Nephron (organoid): ENCODE measurements around the gene PLA2G10.
"Not testable (repeated sequence)": the region's sequence is repeated elsewhere in the genome, so short reads cannot be mapped to it uniquely, and the experiment has no call there.

Source experiments
- H3K27ac Mint-ChIP-seq, 3 experiments: 2 replicates each; pipeline ENCODE4 v1.8.0; 2020; ENCODE audit warnings: mixed read lengths in 3 of 3, mild to moderate bottlenecking in 2 of 3, moderate library complexity in 1 of 3
- H3K27me3 Mint-ChIP-seq: 2 replicates; pipeline ENCODE4 v1.8.0; 2021; ENCODE audit warnings: low read depth, mild to moderate bottlenecking, moderate library complexity, mixed read lengths
- H3K36me3 Mint-ChIP-seq: 2 replicates; pipeline ENCODE4 v1.8.0; 2020; ENCODE audit warnings: low read depth, mixed read lengths
- H3K4me1 Mint-ChIP-seq: 2 replicates; pipeline ENCODE4 v1.8.0; 2020; ENCODE audit warnings: mixed read lengths
- H3K4me3 Mint-ChIP-seq, 3 experiments: 2 replicates each; pipeline ENCODE4 v1.8.0; 2020; ENCODE audit warnings: mild to moderate bottlenecking in 3 of 3, mixed read lengths in 3 of 3, moderate library complexity in 2 of 3
- H3K9me3 Mint-ChIP-seq: 2 replicates; pipeline ENCODE4 v1.8.0; 2020; ENCODE audit warnings: mixed read lengths
- TF ChIP-seq, protein P1 (sequence below), 3 experiments: fragments of 200-600 bp; sonication (generic); IDR thresholded peaks; one replicate each; pipeline ENCODE4 v1.5.0; 2021; ENCODE audit warnings: antibody characterized with exemption in 3 of 3; ENCODE audit not compliant: unreplicated experiment in 3 of 3

PLA2G10 gene

DNA sequence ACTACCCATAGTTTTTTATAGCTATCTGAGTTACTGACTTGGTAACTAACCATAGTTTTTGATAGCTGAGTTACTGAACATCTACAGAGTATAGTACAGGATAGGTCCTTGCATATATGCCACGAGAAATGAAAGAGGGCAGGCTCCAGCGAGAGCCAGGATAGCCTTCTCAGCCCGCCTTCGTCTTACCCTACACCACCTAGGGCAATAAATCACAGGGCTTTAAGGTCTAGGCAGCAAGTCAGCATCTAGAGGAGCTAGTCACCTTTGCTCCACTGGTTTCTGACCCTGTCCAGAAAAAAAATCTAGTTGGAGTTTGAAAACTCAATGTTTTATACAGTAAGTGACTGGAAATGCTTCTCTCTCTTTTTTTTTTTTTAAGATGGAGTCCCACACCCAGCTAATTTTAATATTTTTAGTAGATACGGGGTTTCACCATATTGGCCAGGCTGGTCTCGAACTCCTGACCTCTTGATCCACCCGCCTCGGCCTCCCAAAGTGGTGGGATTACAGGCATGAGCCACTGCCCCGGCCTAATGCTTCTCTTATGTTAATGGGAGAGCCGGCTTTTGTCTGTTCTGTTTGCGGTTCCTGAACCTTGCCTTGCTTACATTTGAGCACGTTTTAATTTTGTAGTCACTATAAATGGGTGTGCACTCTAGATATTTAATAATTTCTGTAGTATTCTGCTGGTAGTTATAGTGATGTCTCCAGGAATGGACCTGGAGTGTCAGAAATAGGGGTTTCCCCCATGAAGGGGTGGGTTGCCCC lies 58.5 kb downstream of the PLA2G10 start:
- peaks cover 7% of the 10 kb centered on the region for H3K36me3 Mint-ChIP-seq
- TF ChIP-seq, protein P1, sequence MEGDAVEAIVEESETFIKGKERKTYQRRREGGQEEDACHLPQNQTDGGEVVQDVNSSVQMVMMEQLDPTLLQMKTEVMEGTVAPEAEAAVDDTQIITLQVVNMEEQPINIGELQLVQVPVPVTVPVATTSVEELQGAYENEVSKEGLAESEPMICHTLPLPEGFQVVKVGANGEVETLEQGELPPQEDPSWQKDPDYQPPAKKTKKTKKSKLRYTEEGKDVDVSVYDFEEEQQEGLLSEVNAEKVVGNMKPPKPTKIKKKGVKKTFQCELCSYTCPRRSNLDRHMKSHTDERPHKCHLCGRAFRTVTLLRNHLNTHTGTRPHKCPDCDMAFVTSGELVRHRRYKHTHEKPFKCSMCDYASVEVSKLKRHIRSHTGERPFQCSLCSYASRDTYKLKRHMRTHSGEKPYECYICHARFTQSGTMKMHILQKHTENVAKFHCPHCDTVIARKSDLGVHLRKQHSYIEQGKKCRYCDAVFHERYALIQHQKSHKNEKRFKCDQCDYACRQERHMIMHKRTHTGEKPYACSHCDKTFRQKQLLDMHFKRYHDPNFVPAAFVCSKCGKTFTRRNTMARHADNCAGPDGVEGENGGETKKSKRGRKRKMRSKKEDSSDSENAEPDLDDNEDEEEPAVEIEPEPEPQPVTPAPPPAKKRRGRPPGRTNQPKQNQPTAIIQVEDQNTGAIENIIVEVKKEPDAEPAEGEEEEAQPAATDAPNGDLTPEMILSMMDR (IDR thresholded peaks at IDR 0.05; ENCODE audit: unreplicated experiment in 3 of 3), result no peak
- H3K4me1 Mint-ChIP-seq, result peaks cover 38% of the 10 kb centered on the region
- no peaks in the 10 kb centered on the region for H3K27me3 Mint-ChIP-seq
- H3K9me3 Mint-ChIP-seq, result no peaks in the 10 kb centered on the region
- peak overlapping the region; percentile 8 to 62 (median 19) for H3K4me3 Mint-ChIP-seq
- H3K27ac Mint-ChIP-seq, result peak overlapping the region; percentile 14 to 87 (median 68)

DNA sequence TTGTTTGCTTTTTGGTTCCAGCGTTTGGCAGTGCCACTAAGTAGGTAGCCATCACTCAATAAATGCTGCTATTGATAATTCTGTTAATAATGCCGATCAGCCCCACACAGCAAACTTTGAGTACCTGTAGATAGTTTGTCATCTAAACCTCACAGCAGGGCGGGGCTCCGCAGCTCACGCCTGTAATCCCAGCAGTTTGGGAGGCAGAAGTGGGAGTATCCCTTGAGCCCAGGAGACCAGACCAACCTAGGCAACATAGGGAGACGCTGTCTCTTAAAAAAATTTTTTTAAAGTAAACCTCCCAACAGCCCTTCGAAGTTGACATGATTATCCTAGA lies 59.8 kb downstream of the PLA2G10 start:
- Mint-ChIP-seq H3K27ac (peak overlapping the region; percentile 75 to 96 (median 93)), H3K9me3 (peaks cover 3% of the 10 kb centered on the region), H3K27me3 (no peaks in the 10 kb centered on the region), H3K4me3 (peak overlapping the region; percentile 98 to 100 (median 100)), H3K36me3 (peaks cover under 1% of the 10 kb centered on the region), H3K4me1 (peaks cover 45% of the 10 kb centered on the region)
- TF ChIP-seq, protein P1 (IDR thresholded peaks at IDR 0.05; ENCODE audit: unreplicated experiment in 3 of 3), result no peak

GRCh38 chr16:14632693-14633569 lies 61.2 kb downstream of the PLA2G10 start, which contains the start of gene BFAR:
Gene BFAR, plus strand, starts transcription at chr16:14632951. Its CDS starts 11,396 bp downstream, at chr16:14644347.
- peaks cover 3% of the 10 kb centered on the region for H3K9me3 Mint-ChIP-seq
- peak within 1 kb of the TSS; percentile 93 to 96 (median 93) for H3K27ac Mint-ChIP-seq
- TF ChIP-seq, protein P1 (IDR thresholded peaks at IDR 0.05; ENCODE audit: unreplicated experiment in 3 of 3), result no peak
- H3K36me3 Mint-ChIP-seq, result no peaks in the 10 kb centered on the region
- peak within 1 kb of the TSS; percentile 98 to 100 (median 100) for H3K4me3 Mint-ChIP-seq
- no peaks in the 10 kb centered on the region for H3K27me3 Mint-ChIP-seq
- H3K4me1 Mint-ChIP-seq, result peaks cover 52% of the 10 kb centered on the region

DNA sequence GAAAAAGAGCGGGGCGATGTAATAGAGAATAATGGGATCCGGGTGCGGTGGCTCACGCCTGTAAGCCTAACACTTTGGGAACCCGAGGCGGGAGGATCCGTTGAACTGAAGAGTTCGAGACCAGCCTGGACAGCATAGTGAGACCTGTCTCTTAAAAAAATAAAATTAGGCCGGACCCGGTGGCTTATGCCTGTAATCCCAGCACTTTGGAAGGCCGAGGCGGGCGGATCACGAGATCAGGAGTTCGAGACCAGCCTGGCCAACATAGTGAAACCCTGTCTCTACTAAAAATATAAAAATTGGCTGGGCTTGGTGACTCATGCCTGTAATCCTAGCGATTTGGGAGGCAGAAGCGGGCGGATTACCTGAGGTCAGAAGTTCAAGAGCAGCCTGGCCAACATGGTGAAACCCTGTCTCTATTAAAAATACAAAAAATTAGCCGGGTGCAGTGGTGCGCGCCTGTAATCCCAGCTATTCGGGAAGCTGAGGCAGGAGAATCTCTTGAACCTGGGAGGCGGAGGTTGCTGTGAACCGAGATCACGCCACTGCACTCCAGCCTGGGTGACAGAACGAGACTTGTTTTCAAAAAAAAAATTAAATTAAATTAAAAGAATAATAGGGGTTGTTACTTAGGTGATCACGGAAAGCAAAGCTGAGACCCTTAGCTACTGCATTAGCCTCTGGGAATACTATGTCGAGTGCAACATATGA lies 63.3 kb downstream of the PLA2G10 start:
- Mint-ChIP-seq H3K4me3 (peak overlapping the region; percentile 98 to 100 (median 100)), H3K27ac (peak overlapping the region; percentile 81 to 98 (median 95)), H3K4me1 (peaks cover 38% of the 10 kb centered on the region), H3K36me3 (peaks cover 13% of the 10 kb centered on the region)
- not testable (repeated sequence) for H3K27me3 Mint-ChIP-seq, H3K9me3 Mint-ChIP-seq

GRCh38 chr16:14629919-14630619 lies 64.0 kb downstream of the PLA2G10 start, which contains the start of gene PARN:
Gene PARN, minus strand, starts transcription at chr16:14630260. Its CDS starts 135 bp downstream, at chr16:14630125.
- TF ChIP-seq, protein P1 (IDR thresholded peaks at IDR 0.05; ENCODE audit: unreplicated experiment in 3 of 3), result no peak
- peaks cover 35% of the 10 kb centered on the region for H3K4me1 Mint-ChIP-seq
- H3K27ac Mint-ChIP-seq, result peak within 1 kb of the TSS; percentile 88 to 98 (median 95)
- H3K36me3 Mint-ChIP-seq, result peaks cover 18% of the 10 kb centered on the region
- peak within 1 kb of the TSS; percentile 88 to 93 (median 88) for H3K4me3 Mint-ChIP-seq
- peaks cover 3% of the 10 kb centered on the region for H3K9me3 Mint-ChIP-seq
- no peaks in the 10 kb centered on the region for H3K27me3 Mint-ChIP-seq
